Ureter (tissue), 1 donor: ENCODE results near the gene ILDR1. TPM values are rescaled to one million over a fixed set of nuclear protein-coding genes. Genes with fewer than 3 reads are reported as not detected.

ENCODE experiments used
- DNase-seq: peaks from one replicate; pipeline ENCODE4 v3.0.0-alpha.2; 2020; ENCODE audit warnings: low spot score
- total RNA-seq: library from RNA; stranded (reverse); gene quantifications from one replicate; pipeline ENCODE4 v1.2.4, GENCODE V29; 2023
- donor health status: DM: yes; HTN: yes; CAD: no.

The ILDR1 gene
- total RNA-seq, 1 donor from 2014 or later = 16.3 TPM

- no peak for DNase-seq
Observed at GRCh38 chr3:122019493-122019892, 2.6 kb downstream of the ILDR1 start.

GRCh38 chr3:122014741-122015140, 7.3 kb downstream of the ILDR1 start:
- no peak for DNase-seq

GRCh38 chr3:122013448-122013925, 8.6 kb downstream of the ILDR1 start:
- DNase-seq = no peak

GRCh38 chr3:122012821-122013220, 9.2 kb downstream of the ILDR1 start:
- DNase-seq = no peak

GRCh38 chr3:122011396-122011795, 10.7 kb downstream of the ILDR1 start:
- DNase-seq = no peak

- no peak for DNase-seq
Observed at GRCh38 chr3:122010506-122010905, 11.5 kb downstream of the ILDR1 start.

GRCh38 chr3:122008166-122008565, 13.9 kb downstream of the ILDR1 start:
- DNase-seq = no peak

- no peak for DNase-seq
Observed at GRCh38 chr3:122006267-122006666, 15.8 kb downstream of the ILDR1 start.

GRCh38 chr3:122004991-122005565, 17.0 kb downstream of the ILDR1 start:
- no peak for DNase-seq

- no peak for DNase-seq
Observed at GRCh38 chr3:122004107-122004506, 17.9 kb downstream of the ILDR1 start.

- DNase-seq = no peak
Observed at GRCh38 chr3:122003606-122004005, 18.4 kb downstream of the ILDR1 start.

- no peak for DNase-seq
Observed at GRCh38 chr3:122003112-122003511, 18.9 kb downstream of the ILDR1 start.

- DNase-seq = no peak
Observed at GRCh38 chr3:122002611-122003010, 19.4 kb downstream of the ILDR1 start.

- no peak for DNase-seq
Observed at GRCh38 chr3:122001892-122002291, 20.2 kb downstream of the ILDR1 start.

- DNase-seq = no peak
Observed at GRCh38 chr3:122000936-122001605, 21.0 kb downstream of the ILDR1 start.

GRCh38 chr3:121999931-122000330, 22.1 kb downstream of the ILDR1 start:
- DNase-seq = no peak

GRCh38 chr3:121998611-121999473, 23.2 kb downstream of the ILDR1 start:
- DNase-seq = no peak

GRCh38 chr3:121998030-121998580, 23.9 kb downstream of the ILDR1 start:
- no peak for DNase-seq

GRCh38 chr3:121997372-121997771, 24.7 kb downstream of the ILDR1 start:
- no peak for DNase-seq

GRCh38 chr3:121996441-121996840, 25.6 kb downstream of the ILDR1 start:
- no peak for DNase-seq

GRCh38 chr3:121995161-121996137, 26.6 kb downstream of the ILDR1 start:
- DNase-seq = peak; percentile 70
